Measurements from ENCODE around the gene DUSP19. TPM values are rescaled to one million over a fixed set of nuclear protein-coding genes. Genes with fewer than 3 reads are reported as not detected.

DUSP19 gene
- total RNA-seq, 1 experiment from 2014 or later, result 2.9 TPM

DNA sequence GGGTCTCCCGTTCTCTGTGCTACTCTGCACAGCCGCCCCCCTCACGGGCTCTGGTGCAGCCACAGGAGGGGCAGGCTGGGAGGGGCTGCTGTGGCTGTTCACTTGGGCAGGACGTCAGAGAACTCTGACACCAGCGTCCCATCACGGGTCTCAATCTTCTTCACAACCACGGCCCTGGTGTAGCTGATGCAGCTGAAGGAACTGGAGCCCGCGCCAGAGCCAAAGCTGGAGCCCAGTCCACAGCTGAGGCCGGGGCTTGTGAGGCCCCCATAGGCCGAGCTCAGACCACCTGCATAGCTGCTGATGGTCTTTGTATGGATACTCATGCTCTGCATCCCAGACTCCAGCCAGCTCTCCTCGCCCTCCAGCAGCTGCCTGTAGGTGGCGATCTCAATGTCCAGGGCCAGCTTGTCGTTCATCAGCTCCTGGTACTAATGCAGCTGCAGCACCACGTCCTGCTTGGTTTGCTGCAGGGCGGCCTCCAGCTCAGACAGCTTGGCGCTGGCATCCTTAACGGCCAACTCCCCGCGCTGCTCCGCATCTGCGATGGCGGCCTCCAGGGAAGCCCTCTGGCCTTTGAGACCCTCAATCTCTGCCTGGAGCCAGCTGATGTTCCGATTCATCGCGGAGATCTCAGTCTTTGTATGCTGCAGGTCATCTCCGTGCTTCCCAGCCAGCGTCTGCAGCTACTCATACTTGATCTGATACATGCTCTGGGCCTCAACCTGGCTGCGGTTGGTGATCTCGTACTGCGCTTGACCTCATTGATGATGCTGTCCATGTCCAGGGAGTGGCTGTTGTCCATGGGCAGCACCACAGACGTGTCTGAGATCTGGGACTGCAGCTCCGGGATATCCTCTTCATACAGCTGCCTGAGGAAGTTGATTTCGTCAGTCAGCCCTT lies 7.4 kb upstream of the DUSP19 start:
- no peak overlapping the region for H3K9ac ChIP-seq (ENCODE audit: low read length)
- TF ChIP-seq JUND (IDR thresholded peaks at IDR 0.05), result no peak
- TF ChIP-seq, protein P1, sequence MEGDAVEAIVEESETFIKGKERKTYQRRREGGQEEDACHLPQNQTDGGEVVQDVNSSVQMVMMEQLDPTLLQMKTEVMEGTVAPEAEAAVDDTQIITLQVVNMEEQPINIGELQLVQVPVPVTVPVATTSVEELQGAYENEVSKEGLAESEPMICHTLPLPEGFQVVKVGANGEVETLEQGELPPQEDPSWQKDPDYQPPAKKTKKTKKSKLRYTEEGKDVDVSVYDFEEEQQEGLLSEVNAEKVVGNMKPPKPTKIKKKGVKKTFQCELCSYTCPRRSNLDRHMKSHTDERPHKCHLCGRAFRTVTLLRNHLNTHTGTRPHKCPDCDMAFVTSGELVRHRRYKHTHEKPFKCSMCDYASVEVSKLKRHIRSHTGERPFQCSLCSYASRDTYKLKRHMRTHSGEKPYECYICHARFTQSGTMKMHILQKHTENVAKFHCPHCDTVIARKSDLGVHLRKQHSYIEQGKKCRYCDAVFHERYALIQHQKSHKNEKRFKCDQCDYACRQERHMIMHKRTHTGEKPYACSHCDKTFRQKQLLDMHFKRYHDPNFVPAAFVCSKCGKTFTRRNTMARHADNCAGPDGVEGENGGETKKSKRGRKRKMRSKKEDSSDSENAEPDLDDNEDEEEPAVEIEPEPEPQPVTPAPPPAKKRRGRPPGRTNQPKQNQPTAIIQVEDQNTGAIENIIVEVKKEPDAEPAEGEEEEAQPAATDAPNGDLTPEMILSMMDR (IDR thresholded peaks at IDR 0.05 in 2 of 3, conservative IDR thresholded peaks at IDR 0.05 in 1 of 3; ENCODE audit: borderline replicate concordance in 1 of 3, insufficient read depth in 1 of 3, low read depth in 2 of 3, low read length in 2 of 3), result peak in 2 of 3 experiments; percentile 50 to 59; a peak in 4 of 6 replicates
- H3K4me2 ChIP-seq (ENCODE audit: low read length), result no peak overlapping the region
- H3K36me3 ChIP-seq (ENCODE audit: control insufficient read depth in 1 of 2, insufficient read depth in 2 of 2, low read length in 2 of 2), result no peaks in the 10 kb centered on the region
- no peak overlapping the region for H3K27ac ChIP-seq (ENCODE audit: low read depth, low read length)
- H3K9me2 ChIP-seq (ENCODE audit: insufficient read depth), result no peaks in the 10 kb centered on the region; the same call in 1 of the 2 replicates
- H2AFZ ChIP-seq (ENCODE audit: low read depth, low read length, poor library complexity, severe bottlenecking), result no peak overlapping the region
- no peaks in the 10 kb centered on the region for H3K79me2 ChIP-seq (ENCODE audit: insufficient read depth, low read length)
- POLR2A ChIA-PET, result no interaction called here
- H3K4me3 ChIP-seq (replicated peaks in 1 of 2; ENCODE audit: low read depth in 1 of 2, low read length in 2 of 2), result no peak overlapping the region
- CTCF ChIA-PET, result interaction anchor here (0.8 kb wide), 1 partner anchor 12 kb away, joined by 3 read pairs; no protein-coding TSS in a partner anchor
- RAD21 ChIA-PET (ENCODE audit: low non-redundant PET in 1 of 2, low total read pairs in 2 of 2, uncharacterized antibody in 2 of 2, unreplicated experiment in 2 of 2), result no interaction called here
- peaks cover 7 to 11% of the 10 kb centered on the region in 2 experiments; a peak in 2 of 4 replicates for H3K9me3 ChIP-seq (ENCODE audit: control insufficient read depth in 1 of 2, insufficient read depth in 1 of 2, low read depth in 1 of 2, low read length in 2 of 2)
- no peaks in the 10 kb centered on the region for H3K4me1 ChIP-seq (ENCODE audit: control insufficient read depth in 1 of 2, insufficient read depth in 2 of 2, low read length in 2 of 2)
- H3K27me3 ChIP-seq (ENCODE audit: insufficient read depth, low read length), result no peaks in the 10 kb centered on the region
- BruUV-seq (replicated peaks), result no TSS peak
- DNase-seq (ENCODE audit: low read depth, low spot score) (no peak), ATAC-seq (peak; percentile 73)
- intact Hi-C loops (cut with micrococcal nuclease), result no loop called here
- no peaks in the 10 kb centered on the region for H4K20me1 ChIP-seq (ENCODE audit: insufficient read depth)

DNA sequence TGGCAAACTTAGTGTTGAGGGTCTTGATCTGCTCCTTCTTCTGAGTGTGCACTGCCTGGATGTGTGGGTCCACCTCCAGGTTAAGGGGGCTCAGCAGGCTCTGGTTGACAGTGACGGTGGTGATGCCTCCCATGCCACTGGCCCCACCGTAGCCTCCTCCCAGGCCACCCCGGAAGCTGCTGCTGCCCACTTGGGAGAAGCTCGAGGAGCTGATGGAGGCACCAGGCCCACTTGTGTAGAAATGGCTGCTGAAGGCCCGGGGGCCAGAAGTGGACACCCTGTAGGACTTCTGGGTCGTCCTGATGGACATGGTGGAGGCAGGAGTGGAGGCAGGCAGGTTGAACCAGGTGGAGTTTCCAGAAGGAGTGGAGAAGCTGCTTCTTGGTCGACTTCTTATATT lies 6.4 kb upstream of the DUSP19 start:
- Histone ChIP-seq H3K9me2 (ENCODE audit: insufficient read depth) (no peaks in the 10 kb centered on the region), H3K79me2 (ENCODE audit: insufficient read depth, low read length) (no peaks in the 10 kb centered on the region), H3K27ac (ENCODE audit: low read depth, low read length) (no peak overlapping the region), H3K4me1 (ENCODE audit: control insufficient read depth in 1 of 2, insufficient read depth in 2 of 2, low read length in 2 of 2) (no peaks in the 10 kb centered on the region), H3K9ac (ENCODE audit: low read length) (no peak overlapping the region), H3K36me3 (ENCODE audit: control insufficient read depth in 1 of 2, insufficient read depth in 2 of 2, low read length in 2 of 2) (no peaks in the 10 kb centered on the region), H4K20me1 (ENCODE audit: insufficient read depth) (no peaks in the 10 kb centered on the region), H3K9me3 (ENCODE audit: control insufficient read depth in 1 of 2, insufficient read depth in 1 of 2, low read depth in 1 of 2, low read length in 2 of 2) (peaks cover 7 to 11% of the 10 kb centered on the region in 2 experiments; a peak in 2 of 4 replicates), H3K27me3 (ENCODE audit: insufficient read depth, low read length) (no peaks in the 10 kb centered on the region), H2AFZ (ENCODE audit: low read depth, low read length, poor library complexity, severe bottlenecking) (no peak overlapping the region), H3K4me2 (ENCODE audit: low read length) (no peak overlapping the region), H3K4me3 (replicated peaks in 1 of 2; ENCODE audit: low read depth in 1 of 2, low read length in 2 of 2) (no peak overlapping the region)
- CTCF ChIA-PET, result no interaction called here
- DNase-seq (ENCODE audit: low read depth, low spot score) (no peak), ATAC-seq (no peak)
- TF ChIP-seq, protein P2, sequence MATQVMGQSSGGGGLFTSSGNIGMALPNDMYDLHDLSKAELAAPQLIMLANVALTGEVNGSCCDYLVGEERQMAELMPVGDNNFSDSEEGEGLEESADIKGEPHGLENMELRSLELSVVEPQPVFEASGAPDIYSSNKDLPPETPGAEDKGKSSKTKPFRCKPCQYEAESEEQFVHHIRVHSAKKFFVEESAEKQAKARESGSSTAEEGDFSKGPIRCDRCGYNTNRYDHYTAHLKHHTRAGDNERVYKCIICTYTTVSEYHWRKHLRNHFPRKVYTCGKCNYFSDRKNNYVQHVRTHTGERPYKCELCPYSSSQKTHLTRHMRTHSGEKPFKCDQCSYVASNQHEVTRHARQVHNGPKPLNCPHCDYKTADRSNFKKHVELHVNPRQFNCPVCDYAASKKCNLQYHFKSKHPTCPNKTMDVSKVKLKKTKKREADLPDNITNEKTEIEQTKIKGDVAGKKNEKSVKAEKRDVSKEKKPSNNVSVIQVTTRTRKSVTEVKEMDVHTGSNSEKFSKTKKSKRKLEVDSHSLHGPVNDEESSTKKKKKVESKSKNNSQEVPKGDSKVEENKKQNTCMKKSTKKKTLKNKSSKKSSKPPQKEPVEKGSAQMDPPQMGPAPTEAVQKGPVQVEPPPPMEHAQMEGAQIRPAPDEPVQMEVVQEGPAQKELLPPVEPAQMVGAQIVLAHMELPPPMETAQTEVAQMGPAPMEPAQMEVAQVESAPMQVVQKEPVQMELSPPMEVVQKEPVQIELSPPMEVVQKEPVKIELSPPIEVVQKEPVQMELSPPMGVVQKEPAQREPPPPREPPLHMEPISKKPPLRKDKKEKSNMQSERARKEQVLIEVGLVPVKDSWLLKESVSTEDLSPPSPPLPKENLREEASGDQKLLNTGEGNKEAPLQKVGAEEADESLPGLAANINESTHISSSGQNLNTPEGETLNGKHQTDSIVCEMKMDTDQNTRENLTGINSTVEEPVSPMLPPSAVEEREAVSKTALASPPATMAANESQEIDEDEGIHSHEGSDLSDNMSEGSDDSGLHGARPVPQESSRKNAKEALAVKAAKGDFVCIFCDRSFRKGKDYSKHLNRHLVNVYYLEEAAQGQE (IDR thresholded peaks at IDR 0.05; ENCODE audit: low read depth), result no peak
- no peak for TF ChIP-seq ZFX (IDR thresholded peaks at IDR 0.05)
- no peak for TF ChIP-seq SRF (IDR thresholded peaks at IDR 0.05; ENCODE audit: low read depth)
- no peak for TF ChIP-seq FOSL1 (IDR thresholded peaks at IDR 0.05; ENCODE audit: low read depth)
- TF ChIP-seq EZH2 (IDR thresholded peaks at IDR 0.05), result no peak
- TF ChIP-seq EZH2phosphoT487 (IDR thresholded peaks at IDR 0.05; ENCODE audit: borderline replicate concordance), result no peak
- TF ChIP-seq JUND (IDR thresholded peaks at IDR 0.05), result no peak
- no peak for TF ChIP-seq TCF7L2 (IDR thresholded peaks at IDR 0.05; ENCODE audit: borderline replicate concordance, extremely low read depth, insufficient read depth, insufficient read length)
- TF ChIP-seq POLR2A (IDR thresholded peaks at IDR 0.05; ENCODE audit: borderline replicate concordance, extremely low read depth, insufficient read depth, insufficient read length), result no peak
- RAD21 ChIA-PET (ENCODE audit: low non-redundant PET in 1 of 2, low total read pairs in 2 of 2, uncharacterized antibody in 2 of 2, unreplicated experiment in 2 of 2), result no interaction called here
- BruUV-seq (replicated peaks), result no TSS peak
- POLR2A ChIA-PET, result no interaction called here
- intact Hi-C loops (cut with micrococcal nuclease), result no loop called here

Data from HCT116 (cell line).